ENCODE results near the gene SNCB.

SNCB gene

DNA sequence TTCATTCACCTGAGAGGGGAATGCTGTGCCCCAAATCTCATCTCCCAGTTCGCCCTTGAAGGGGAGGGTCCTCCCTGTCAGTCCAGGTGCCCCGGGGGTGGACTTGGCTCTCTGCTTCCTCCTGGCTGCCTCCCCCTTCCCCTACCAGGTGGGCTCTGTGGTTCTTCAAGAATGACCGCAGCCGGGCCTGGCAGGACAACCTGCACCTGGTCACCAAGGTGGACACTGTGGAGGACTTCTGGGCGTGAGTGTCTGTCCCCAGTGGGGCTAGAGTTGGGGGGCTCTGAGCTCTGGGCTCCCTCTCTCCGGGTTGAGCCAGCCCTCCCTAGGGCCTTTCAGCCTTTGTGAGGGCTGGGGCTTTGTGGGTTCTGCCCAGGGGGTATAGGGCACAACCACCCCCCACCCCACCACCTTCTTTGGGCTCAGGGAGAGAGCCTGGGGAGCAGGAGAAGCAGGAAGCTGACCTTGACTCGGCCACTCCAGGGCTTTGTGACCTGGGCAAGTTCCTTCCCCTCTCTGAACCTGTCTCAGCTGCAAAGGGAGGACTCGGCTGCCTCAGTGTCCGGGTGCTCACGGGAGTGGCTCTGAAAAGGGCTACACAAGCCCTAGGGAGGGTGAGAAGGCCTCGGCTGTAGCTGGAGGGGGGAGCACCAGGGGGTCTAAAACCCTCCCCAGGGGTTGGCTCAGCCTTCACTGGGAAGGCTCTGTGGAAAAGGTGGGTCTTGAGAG lies 13.3 kb upstream of the SNCB start:
- DNase-seq (ENCODE audit: low read depth in 1 of 2, low spot score in 1 of 2): no peak
- Histone ChIP-seq H3K4me3 (replicated peaks; ENCODE audit: insufficient read depth, low read length) (no peak overlapping the region), H3K27ac (replicated peaks) (no peak overlapping the region), H3K27me3 (ENCODE audit: insufficient read depth, poor library complexity, severe bottlenecking) (peaks cover 3% of the 10 kb centered on the region)
- TF ChIP-seq, protein P1, sequence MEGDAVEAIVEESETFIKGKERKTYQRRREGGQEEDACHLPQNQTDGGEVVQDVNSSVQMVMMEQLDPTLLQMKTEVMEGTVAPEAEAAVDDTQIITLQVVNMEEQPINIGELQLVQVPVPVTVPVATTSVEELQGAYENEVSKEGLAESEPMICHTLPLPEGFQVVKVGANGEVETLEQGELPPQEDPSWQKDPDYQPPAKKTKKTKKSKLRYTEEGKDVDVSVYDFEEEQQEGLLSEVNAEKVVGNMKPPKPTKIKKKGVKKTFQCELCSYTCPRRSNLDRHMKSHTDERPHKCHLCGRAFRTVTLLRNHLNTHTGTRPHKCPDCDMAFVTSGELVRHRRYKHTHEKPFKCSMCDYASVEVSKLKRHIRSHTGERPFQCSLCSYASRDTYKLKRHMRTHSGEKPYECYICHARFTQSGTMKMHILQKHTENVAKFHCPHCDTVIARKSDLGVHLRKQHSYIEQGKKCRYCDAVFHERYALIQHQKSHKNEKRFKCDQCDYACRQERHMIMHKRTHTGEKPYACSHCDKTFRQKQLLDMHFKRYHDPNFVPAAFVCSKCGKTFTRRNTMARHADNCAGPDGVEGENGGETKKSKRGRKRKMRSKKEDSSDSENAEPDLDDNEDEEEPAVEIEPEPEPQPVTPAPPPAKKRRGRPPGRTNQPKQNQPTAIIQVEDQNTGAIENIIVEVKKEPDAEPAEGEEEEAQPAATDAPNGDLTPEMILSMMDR (IDR thresholded peaks at IDR 0.05; ENCODE audit: insufficient read depth, low read length): no peak
- TF ChIP-seq SPI1 (IDR thresholded peaks at IDR 0.05; ENCODE audit: borderline replicate concordance, low read depth): no peak
- TF ChIP-seq, protein P2, sequence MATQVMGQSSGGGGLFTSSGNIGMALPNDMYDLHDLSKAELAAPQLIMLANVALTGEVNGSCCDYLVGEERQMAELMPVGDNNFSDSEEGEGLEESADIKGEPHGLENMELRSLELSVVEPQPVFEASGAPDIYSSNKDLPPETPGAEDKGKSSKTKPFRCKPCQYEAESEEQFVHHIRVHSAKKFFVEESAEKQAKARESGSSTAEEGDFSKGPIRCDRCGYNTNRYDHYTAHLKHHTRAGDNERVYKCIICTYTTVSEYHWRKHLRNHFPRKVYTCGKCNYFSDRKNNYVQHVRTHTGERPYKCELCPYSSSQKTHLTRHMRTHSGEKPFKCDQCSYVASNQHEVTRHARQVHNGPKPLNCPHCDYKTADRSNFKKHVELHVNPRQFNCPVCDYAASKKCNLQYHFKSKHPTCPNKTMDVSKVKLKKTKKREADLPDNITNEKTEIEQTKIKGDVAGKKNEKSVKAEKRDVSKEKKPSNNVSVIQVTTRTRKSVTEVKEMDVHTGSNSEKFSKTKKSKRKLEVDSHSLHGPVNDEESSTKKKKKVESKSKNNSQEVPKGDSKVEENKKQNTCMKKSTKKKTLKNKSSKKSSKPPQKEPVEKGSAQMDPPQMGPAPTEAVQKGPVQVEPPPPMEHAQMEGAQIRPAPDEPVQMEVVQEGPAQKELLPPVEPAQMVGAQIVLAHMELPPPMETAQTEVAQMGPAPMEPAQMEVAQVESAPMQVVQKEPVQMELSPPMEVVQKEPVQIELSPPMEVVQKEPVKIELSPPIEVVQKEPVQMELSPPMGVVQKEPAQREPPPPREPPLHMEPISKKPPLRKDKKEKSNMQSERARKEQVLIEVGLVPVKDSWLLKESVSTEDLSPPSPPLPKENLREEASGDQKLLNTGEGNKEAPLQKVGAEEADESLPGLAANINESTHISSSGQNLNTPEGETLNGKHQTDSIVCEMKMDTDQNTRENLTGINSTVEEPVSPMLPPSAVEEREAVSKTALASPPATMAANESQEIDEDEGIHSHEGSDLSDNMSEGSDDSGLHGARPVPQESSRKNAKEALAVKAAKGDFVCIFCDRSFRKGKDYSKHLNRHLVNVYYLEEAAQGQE (IDR thresholded peaks at IDR 0.05; ENCODE audit: insufficient replicate concordance, low read depth): no peak
- no peak for TF ChIP-seq POLR2AphosphoS5 (IDR thresholded peaks at IDR 0.05; ENCODE audit: low read depth)
- TF ChIP-seq GABPA (IDR thresholded peaks at IDR 0.05; ENCODE audit: low read depth): no peak

DNA sequence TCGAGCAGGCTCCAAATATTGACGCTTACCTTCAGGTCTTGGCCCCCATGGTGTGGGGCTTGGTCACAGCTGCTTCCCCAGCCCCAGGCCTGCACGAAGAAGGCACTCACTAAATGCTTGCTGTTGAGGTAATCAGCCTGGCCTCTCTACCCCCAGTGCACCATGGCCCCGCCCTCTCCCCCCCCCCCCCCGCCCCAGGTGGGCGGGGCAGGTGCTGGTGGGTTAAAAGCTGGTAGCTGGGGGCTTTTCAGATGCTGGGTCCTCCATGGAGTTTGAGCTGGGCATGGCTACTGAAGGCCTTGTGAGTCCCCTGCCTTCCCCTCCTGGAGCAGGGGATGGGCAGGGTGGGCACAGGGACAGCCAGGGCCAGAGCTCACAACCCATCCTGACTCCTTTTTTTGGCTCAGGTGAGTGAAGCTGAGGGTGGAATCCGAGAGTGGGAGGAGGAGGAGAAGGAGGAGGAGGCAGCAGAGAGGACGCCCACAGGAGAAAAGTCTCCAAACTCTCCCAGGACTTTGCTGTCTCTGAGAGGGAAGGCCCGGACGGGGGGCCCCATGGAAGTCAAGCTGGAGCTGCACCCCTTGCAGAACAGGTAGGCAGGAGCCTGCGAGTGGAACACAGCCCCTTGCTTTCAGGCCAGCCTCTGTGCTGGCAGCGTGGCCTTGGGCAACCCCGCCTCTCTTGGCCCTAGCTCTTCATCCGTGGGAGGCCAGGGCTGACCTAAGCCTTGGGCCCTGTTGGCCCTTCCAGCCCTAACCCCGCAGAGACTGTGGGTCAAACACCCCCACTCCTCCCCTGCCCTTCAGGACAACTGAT lies 12.5 kb upstream of the SNCB start:
- H3K4me3 ChIP-seq (replicated peaks; ENCODE audit: insufficient read depth, low read length): no peak overlapping the region
- no peak for DNase-seq (ENCODE audit: low read depth in 1 of 2, low spot score in 1 of 2)
- TF ChIP-seq GABPA (IDR thresholded peaks at IDR 0.05; ENCODE audit: low read depth) (no peak), SPI1 (IDR thresholded peaks at IDR 0.05; ENCODE audit: borderline replicate concordance, low read depth) (no peak), POLR2AphosphoS5 (IDR thresholded peaks at IDR 0.05; ENCODE audit: low read depth) (no peak)
- TF ChIP-seq, protein P1 (IDR thresholded peaks at IDR 0.05; ENCODE audit: insufficient read depth, low read length): no peak

DNA sequence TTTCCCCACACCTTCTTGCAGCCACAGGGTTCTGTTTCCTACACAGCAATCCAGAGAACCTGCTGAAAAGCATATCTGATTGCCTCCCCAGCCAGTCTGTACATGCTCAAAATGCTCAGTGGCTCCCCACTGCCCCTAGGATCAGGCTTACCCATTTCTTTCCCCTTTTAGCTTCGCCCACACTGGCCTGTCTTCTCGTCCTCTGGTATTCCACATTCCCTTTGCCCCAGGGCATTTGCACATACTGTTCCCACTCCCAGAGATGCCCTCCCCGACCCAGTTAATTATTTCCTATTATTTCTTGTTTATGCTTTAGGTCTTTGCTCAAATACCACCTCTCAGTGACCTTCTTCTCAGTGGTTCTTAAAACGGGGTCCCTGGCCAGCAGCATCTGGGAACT lies 10.3 kb upstream of the SNCB start:
- Histone ChIP-seq H3K27ac (replicated peaks) (no peak overlapping the region), H3K27me3 (ENCODE audit: insufficient read depth, poor library complexity, severe bottlenecking) (peaks cover 9% of the 10 kb centered on the region), H3K4me3 (replicated peaks; ENCODE audit: insufficient read depth, low read length) (no peak overlapping the region)
- no peak for DNase-seq (ENCODE audit: low read depth in 1 of 2, low spot score in 1 of 2)
- TF ChIP-seq GABPA (IDR thresholded peaks at IDR 0.05; ENCODE audit: low read depth) (no peak), POLR2AphosphoS5 (IDR thresholded peaks at IDR 0.05; ENCODE audit: low read depth) (no peak), SPI1 (IDR thresholded peaks at IDR 0.05; ENCODE audit: borderline replicate concordance, low read depth) (no peak)
- TF ChIP-seq, protein P2 (IDR thresholded peaks at IDR 0.05; ENCODE audit: insufficient replicate concordance, low read depth): no peak
- TF ChIP-seq, protein P1 (IDR thresholded peaks at IDR 0.05; ENCODE audit: insufficient read depth, low read length): no peak

More for the DNA sequence above, 12.5 kb upstream of the SNCB start:
- peaks cover 3% of the 10 kb centered on the region for H3K27me3 ChIP-seq (ENCODE audit: insufficient read depth, poor library complexity, severe bottlenecking)
- no peak overlapping the region for H3K27ac ChIP-seq (replicated peaks)
